D721Med (cell line): Measurements from ENCODE around the gene CSAG3.
A peak's percentile ranks its signal among the peaks of the same experiment; 100 is the strongest.
"Not testable (repeated sequence)": the region's sequence is repeated elsewhere in the genome, so short reads cannot be mapped to it uniquely, and the experiment has no call there.

Experiments
- DNase-seq: peaks from one replicate; pipeline ENCODE4 v3.0.0; 2011; ENCODE audit warnings: low spot score; ENCODE audit not compliant: insufficient read length
- FAIRE-seq: peaks from 2 replicates; lab custom pipeline; 2011; peaks lifted over from hg19 to GRCh38; lab: Jason Lieb, UNC
- TF ChIP-seq, protein P1 (sequence below): IDR thresholded peaks from 2 replicates; pipeline ENCODE4 v1.5.1; 2012; ENCODE audit warnings: mild to moderate bottlenecking, control low read depth; ENCODE audit not compliant: insufficient read depth; ENCODE audit errors: missing control alignments

Gene CSAG3

DNA sequence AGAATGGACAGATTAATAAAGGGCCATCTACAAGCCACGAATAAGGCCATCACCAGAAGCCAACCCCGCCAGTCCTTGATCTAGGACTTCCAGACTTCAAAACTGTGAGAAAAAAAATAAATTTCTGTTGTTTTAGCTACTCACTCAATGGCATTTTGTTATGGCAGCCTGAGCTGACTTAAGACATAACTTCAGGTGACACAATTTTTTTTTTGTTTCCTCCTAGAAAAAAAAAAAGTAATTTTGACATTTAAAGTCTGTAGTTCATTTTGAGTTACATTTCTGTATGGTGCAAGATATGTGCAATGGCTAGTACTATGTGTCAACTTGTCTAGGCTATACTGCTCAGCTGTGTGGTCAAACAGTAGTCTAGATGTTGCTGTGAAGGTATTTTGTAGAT, at the start of gene CSAG3:
TSS of gene CSAG3 (plus strand) at position 301 of the 400 bp plus-strand sequence.
- not testable (repeated sequence) for FAIRE-seq, DNase-seq

DNA sequence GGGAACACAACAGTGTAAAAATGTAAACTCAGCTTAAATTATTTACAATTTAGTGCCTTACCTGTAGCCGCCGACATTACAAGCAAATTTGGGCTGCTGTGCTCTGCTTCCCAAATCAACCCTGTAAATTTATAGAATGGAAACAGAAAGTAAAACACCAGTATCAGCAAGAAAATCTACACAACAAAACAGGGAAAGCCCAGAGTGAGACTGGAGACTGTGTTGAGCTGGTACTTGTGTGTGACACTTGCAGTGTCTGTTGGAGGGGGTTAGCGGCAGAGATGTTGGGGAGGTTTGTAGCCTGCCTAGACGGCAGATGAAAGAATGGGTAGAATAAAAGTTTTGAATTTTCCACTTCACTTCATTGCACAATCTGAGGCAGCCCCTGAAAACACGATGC, 45.8 kb upstream of the CSAG3 start:
- FAIRE-seq = peak; percentile 89
- not testable (repeated sequence) for DNase-seq

DNA sequence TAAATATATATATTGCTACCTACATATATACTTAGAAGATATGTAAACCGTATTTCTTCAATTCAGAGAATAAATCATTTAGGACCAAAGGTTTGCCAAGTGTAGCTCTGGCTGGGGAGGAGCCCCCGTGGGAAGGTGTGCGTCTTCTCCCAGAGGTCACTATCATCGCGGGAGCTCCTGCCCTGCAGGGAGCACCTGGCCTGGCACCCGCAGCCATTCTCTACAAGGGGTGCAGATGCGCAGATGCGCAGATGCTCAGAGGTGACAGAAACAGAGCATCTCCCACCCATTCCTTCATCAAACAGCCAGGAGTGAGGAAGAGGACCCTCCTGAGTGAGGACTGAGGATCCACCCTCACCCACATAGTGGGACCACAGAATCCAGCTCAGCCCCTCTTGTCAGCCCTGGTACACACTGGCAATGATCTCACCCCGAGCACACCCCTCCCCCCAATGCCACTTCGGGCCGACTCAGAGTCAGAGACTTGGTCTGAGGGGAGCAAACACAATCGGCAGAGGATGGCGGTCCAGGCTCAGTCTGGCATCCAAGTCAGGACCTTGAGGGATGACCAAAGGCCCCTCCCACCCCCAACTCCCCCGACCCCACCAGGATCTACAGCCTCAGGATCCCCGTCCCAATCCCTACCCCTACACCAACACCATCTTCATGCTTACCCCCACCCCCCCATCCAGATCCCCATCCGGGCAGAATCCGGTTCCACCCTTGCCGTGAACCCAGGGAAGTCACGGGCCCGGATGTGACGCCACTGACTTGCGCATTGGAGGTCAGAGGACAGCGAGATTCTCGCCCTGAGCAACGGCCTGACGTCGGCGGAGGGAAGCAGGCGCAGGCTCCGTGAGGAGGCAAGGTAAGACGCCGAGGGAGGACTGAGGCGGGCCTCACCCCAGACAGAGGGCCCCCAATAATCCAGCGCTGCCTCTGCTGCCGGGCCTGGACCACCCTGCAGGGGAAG, 44.9 kb upstream of the CSAG3 start, which contains the start of gene MAGEA2B:
TSS of gene MAGEA2B (plus strand) at position 814 of the 973 bp plus-strand sequence. CDS start 2,479 bp downstream, outside the sequence.
- not testable (repeated sequence) for DNase-seq
- peak; percentile 95 for FAIRE-seq

DNA sequence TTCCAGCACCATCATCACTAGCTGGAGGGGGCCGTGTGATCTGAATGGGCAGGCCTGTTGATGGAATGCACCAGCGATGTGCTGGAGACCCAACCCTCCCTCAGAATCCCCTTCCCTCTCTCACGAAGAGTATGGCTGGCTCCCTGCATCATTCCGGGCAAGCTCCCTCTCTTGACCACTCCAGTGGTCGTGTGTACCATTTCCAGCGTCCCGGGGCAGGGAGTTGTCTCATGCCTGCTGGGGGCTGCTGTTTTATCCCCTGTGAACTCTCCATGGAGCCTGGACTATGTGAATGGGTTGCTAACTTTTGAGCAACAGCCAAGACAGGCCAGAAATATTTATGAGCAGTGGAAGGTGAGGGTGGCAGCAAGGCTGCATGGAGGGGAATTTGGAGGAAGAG, 33.6 kb upstream of the CSAG3 start:
- FAIRE-seq (no peak), DNase-seq (no peak)
- TF ChIP-seq, protein P1, sequence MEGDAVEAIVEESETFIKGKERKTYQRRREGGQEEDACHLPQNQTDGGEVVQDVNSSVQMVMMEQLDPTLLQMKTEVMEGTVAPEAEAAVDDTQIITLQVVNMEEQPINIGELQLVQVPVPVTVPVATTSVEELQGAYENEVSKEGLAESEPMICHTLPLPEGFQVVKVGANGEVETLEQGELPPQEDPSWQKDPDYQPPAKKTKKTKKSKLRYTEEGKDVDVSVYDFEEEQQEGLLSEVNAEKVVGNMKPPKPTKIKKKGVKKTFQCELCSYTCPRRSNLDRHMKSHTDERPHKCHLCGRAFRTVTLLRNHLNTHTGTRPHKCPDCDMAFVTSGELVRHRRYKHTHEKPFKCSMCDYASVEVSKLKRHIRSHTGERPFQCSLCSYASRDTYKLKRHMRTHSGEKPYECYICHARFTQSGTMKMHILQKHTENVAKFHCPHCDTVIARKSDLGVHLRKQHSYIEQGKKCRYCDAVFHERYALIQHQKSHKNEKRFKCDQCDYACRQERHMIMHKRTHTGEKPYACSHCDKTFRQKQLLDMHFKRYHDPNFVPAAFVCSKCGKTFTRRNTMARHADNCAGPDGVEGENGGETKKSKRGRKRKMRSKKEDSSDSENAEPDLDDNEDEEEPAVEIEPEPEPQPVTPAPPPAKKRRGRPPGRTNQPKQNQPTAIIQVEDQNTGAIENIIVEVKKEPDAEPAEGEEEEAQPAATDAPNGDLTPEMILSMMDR = no peak

DNA sequence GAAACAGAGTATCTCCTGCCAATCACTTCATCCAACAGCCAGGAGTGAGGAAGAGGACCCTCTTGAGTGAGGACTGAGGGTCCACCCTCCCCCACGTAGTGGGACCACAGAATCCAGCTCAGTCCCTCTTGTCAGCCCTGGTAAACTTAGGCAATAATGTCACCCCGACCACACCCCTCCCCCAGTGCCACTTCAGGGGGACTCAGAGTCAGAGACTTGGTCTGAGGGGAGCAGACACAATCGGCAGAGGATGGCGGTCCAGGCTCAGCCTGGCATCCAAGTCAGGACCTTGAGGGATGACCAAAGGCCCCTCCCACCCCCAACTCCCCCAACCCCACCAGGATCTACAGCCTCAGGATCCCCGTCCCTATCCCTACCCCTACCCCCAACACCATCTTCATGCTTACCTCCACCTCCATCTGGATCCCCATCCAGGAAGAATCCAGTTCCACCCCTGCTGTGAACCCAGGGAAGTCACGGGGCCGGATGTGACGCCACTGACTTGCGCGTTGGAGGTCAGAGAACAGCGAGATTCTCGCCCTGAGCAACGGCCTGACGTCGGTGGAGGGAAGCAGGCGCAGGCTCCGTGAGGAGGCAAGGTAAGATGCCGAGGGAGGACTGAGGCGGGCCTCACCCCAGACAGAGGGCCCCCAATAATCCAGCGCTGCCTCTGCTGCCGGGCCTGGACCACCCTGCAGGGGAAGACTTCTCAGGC, 25.6 kb upstream of the CSAG3 start, which contains the start of the genes CSAG1 and MAGEA12:
TSS of gene CSAG1 (minus strand) at position 461 of the 715 bp plus-strand sequence. CDS start 1,261 bp downstream, outside the sequence.
TSS of gene MAGEA12 (plus strand) at position 497 of the 715 bp plus-strand sequence. CDS start 2,405 bp downstream, outside the sequence.
- FAIRE-seq (no peak), DNase-seq (peak; percentile 53)

DNA sequence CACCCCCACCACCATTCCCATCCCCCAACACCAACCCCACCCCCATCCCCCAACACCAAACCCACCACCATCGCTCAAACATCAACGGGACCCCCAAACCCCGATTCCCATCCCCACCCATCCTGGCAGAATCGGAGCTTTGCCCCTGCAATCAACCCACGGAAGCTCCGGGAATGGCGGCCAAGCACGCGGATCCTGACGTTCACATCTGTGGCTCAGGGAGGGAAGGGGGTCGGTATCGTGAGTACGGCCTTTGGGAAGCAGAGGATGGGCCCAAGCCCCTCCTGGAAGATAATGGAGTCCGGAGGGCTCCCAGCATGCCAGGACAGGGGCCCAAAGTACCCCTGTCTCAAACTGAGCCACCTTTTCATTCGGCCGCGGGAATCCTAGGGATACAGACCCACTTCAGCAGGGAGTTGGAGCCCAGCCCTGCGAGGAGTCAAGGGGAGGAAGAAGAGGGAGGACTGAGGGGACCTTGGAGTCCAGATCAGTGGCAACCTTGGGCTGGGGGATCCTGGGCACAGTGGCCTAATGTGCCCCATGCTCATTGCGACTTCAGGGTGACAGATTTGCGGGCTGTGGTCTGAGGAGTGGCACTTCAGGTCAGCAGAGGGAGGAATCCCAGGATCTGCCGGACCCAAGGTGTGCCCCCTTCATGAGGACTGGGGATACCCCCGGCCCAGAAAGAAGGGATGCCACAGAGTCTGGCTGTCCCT, 24.7 kb upstream of the CSAG3 start:
- FAIRE-seq, DNase-seq: not testable (repeated sequence)

More for the DNA sequence above, 25.6 kb upstream of the CSAG3 start, which contains the start of the genes CSAG1 and MAGEA12:
- TF ChIP-seq, protein P1 = no peak

DNA sequence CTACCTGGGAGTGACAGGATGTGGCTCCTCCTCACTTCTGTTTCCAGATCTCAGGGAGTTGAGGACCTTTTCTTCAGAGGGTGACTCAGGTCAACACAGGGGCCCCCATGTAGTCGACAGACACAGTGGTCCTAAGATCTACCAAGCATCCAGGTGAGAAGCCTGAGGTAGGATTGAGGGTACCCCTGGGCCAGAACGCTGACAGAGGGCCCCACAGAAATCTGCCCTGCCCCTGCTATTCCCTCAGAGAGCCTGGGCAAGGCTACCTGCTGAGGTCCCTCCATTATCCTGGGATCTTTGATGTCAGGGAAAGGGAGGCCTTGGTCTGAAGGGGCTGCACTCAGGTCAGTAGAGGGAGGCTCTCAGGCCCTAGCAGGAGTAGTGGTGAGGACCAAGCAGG, 23.9 kb upstream of the CSAG3 start:
- FAIRE-seq (no peak), DNase-seq (no peak)
- TF ChIP-seq, protein P1 = no peak

DNA sequence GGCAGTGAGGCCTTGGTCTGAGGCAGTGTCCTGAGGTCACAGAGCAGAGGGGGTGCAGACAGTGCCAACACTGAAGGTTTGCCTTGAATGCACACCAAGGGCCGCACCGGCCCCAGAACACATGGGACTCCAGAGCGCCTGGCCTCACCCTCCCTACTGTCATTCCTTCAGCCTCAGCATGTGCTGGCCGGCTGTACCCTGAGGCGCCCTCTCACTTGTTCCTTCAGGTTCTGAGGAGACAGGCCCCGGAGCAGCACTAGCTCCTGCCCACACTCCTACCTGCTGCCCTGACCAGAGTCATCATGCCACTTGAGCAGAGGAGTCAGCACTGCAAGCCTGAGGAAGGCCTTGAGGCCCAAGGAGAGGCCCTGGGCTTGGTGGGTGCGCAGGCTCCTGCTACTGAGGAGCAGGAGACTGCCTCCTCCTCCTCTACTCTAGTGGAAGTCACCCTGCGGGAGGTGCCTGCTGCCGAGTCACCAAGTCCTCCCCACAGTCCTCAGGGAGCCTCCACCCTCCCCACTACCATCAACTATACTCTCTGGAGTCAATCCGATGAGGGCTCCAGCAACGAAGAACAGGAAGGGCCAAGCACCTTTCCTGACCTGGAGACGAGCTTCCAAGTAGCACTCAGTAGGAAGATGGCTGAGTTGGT, 23.0 kb upstream of the CSAG3 start:
- DNase-seq (no peak), FAIRE-seq (no peak)
- TF ChIP-seq, protein P1 = no peak

DNA sequence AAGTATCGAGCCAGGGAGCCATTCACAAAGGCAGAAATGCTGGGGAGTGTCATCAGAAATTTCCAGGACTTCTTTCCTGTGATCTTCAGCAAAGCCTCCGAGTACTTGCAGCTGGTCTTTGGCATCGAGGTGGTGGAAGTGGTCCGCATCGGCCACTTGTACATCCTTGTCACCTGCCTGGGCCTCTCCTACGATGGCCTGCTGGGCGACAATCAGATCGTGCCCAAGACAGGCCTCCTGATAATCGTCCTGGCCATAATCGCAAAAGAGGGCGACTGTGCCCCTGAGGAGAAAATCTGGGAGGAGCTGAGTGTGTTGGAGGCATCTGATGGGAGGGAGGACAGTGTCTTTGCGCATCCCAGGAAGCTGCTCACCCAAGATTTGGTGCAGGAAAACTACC, 22.5 kb upstream of the CSAG3 start:
- not testable (repeated sequence) for DNase-seq, FAIRE-seq
